ENCODE measurements around the gene CDK14. TPM values are rescaled to one million over a fixed set of nuclear protein-coding genes. Genes with fewer than 3 reads are reported as not detected.
A peak's percentile ranks its signal among the peaks of the same experiment; 100 is the strongest.

CDK14 gene
- total and polyA plus RNA-seq, 10 of the 15 experiments (the other 5 are each of a cell fraction or from before 2014, with no cell fraction given) = 6.5 to 61.3 (median 24.2) TPM

DNA sequence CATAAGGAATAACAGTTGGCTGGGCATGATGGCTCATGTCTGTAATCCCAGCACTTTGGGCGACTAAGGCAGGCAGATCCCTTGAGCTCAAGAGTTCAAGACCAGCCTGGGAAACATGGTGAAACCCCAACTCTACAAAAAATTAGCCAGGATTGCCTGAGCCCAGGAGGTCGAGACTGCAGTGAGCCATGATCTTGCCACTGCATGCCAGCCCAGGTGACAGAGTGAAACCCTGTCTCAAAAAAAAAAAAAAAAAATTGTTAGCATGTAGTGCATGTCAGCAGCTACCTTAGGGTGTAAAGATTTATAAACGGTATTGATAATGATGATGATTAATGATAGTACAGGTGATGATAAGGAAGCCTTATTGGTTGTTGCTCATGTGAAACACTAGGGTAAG is 336.9 kb downstream of the CDK14 start:
- ChIA-PET RAD21 (ENCODE audit: unreplicated experiment) (interaction anchor here (0.8 to 5.3 kb wide), 14 partner anchors 13 to 701 kb away, joined by 3 to 55 read pairs (median 4); no protein-coding TSS in a partner anchor), CTCF (interaction anchor here (0.8 to 6.3 kb wide), 20 partner anchors 11 to 478 kb away, joined by 3 to 71 read pairs (median 4); no protein-coding TSS in a partner anchor)

DNA sequence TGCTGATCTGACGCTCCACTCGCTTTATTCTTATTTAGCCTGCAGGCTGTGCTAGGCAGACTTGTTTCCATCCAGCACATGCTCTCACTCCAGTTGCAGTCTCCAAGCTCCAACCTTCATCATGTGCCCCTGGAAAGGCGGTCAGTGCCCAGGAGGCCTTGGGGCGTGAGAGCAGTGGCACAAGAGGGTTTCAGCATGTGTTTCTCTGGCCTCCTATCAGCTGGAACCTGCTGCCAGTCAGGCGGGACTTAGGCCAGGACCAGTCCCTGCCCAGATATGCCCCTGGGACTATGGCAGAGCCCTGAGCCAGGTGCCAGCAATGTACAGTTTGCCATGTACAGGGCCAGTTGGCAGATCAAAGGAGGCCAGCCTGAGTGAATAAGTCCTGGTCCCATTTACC is 337.9 kb downstream of the CDK14 start:
- BruUV-seq (replicated peaks) = no TSS peak
- in situ Hi-C loops (cut with MboI) = no loop called here
- H3K9me3 ChIP-seq (replicated peaks; ENCODE audit: control insufficient read depth, insufficient read depth, low read length) = no peaks in the 10 kb centered on the region; the same call in 1 of the 3 replicates

More for the DNA sequence above, 336.9 kb downstream of the CDK14 start:
- Histone ChIP-seq H3K9me3 (replicated peaks; ENCODE audit: control insufficient read depth, insufficient read depth, low read length) (no peaks in the 10 kb centered on the region; the same call in 1 of the 3 replicates), H4K20me1 (ENCODE audit: control insufficient read depth, insufficient read depth) (no peaks in the 10 kb centered on the region), H3K4me3 (no peak overlapping the region), H3K9ac (ENCODE audit: control insufficient read depth, insufficient read depth, low read length) (no peak overlapping the region), H3K36me3 (ENCODE audit: control insufficient read depth in 2 of 2, insufficient read depth in 2 of 2, low read length in 1 of 2) (no peaks in the 10 kb centered on the region; a peak in 1 of 4 replicates), H3K4me2 (ENCODE audit: control insufficient read depth, insufficient read depth) (peak overlapping the region; percentile 58), H3K27me3 (replicated peaks in 1 of 2; ENCODE audit: control insufficient read depth in 2 of 2, insufficient read depth in 2 of 2, low read length in 1 of 2) (no peaks in the 10 kb centered on the region), H3K4me1 (ENCODE audit: control insufficient read depth, insufficient read depth, low read length) (peaks cover 22% of the 10 kb centered on the region), H3K79me2 (ENCODE audit: control insufficient read depth, insufficient read depth, low read length) (no peaks in the 10 kb centered on the region), H3K27ac (ENCODE audit: control insufficient read depth, insufficient read depth) (peak overlapping the region; percentile 54), H2AFZ (ENCODE audit: control insufficient read depth, low read depth, low read length) (no peak overlapping the region)
- POLR2A ChIA-PET = interaction anchor here (0.7 to 1.0 kb wide), 3 partner anchors 118 to 1203 kb away, joined by 3 read pairs; no protein-coding TSS in a partner anchor
- WGBS (ENCODE audit: insufficient coverage, insufficient replicate concordance, low lambda C conversion rate, missing lambda C conversion rate) = 90% methylated on average over 3 of the region's 3 CpGs
- TF ChIP-seq SUPT20H (IDR thresholded peaks at IDR 0.05; ENCODE audit: borderline replicate concordance, control insufficient read depth, low read depth, low read length) = no peak
- TF ChIP-seq IRF4 (IDR thresholded peaks at IDR 0.05; ENCODE audit: low read depth, low read length) = no peak
- TF ChIP-seq RB1 (IDR thresholded peaks at IDR 0.05; ENCODE audit: borderline replicate concordance) = no peak
- SMC1A ChIA-PET (ENCODE audit: uncharacterized antibody, unreplicated experiment) = interaction anchor here (0.6 to 6.7 kb wide), 24 partner anchors 11 to 478 kb away, joined by 3 to 54 read pairs (median 5); no protein-coding TSS in a partner anchor
- ATAC-seq (no peak), FAIRE-seq (no peak), DNase-seq (ENCODE audit: low read depth, low spot score) (no peak)
- in situ Hi-C loops (cut with MboI) (no loop called here), intact Hi-C loops (cut with micrococcal nuclease; ENCODE audit: unreplicated experiment) (loop anchor here (2.0 to 5.0 kb wide), 3 partner anchors 76 to 224 kb away; no protein-coding TSS in a partner anchor)
- no TSS peak for BruUV-seq (replicated peaks)

More for the DNA sequence above, 337.9 kb downstream of the CDK14 start:
- intact Hi-C loops (cut with micrococcal nuclease; ENCODE audit: unreplicated experiment) = loop anchor here (2.0 to 5.0 kb wide), 3 partner anchors 77 to 225 kb away; no protein-coding TSS in a partner anchor
- H3K4me3 ChIP-seq = no peak overlapping the region
- DNase-seq (ENCODE audit: low read depth, low spot score) (no peak), FAIRE-seq (no peak), ATAC-seq (no peak)
- no peaks in the 10 kb centered on the region for H3K27me3 ChIP-seq (replicated peaks in 1 of 2; ENCODE audit: control insufficient read depth in 2 of 2, insufficient read depth in 2 of 2, low read length in 1 of 2)
- no peaks in the 10 kb centered on the region for H4K20me1 ChIP-seq (ENCODE audit: control insufficient read depth, insufficient read depth)
- H3K79me2 ChIP-seq (ENCODE audit: control insufficient read depth, insufficient read depth, low read length) = no peaks in the 10 kb centered on the region
- POLR2A ChIA-PET = interaction anchor here (1.0 kb wide), 1 partner anchor 117 kb away, joined by 3 read pairs; no protein-coding TSS in a partner anchor
- H3K27ac ChIP-seq (ENCODE audit: control insufficient read depth, insufficient read depth) = no peak overlapping the region
- no peak for TF ChIP-seq JUND (IDR thresholded peaks at IDR 0.05; ENCODE audit: low read depth, low read length)
- TF ChIP-seq MYC (IDR thresholded peaks at IDR 0.05; ENCODE audit: insufficient read depth, insufficient read length, insufficient replicate concordance, low read length, severe bottlenecking) = no peak
- no peak overlapping the region for H3K4me2 ChIP-seq (ENCODE audit: control insufficient read depth, insufficient read depth)
- CTCF ChIA-PET = interaction anchor here (6.3 kb wide), 1 partner anchor 99 kb away, joined by 63 read pairs; no protein-coding TSS in a partner anchor
- no peak overlapping the region for H2AFZ ChIP-seq (ENCODE audit: control insufficient read depth, low read depth, low read length)
- H3K9ac ChIP-seq (ENCODE audit: control insufficient read depth, insufficient read depth, low read length) = no peak overlapping the region
- SMC1A ChIA-PET (ENCODE audit: uncharacterized antibody, unreplicated experiment) = interaction anchor here (0.8 to 6.7 kb wide), 5 partner anchors 92 to 225 kb away, joined by 3 to 54 read pairs (median 6); no protein-coding TSS in a partner anchor
- no peaks in the 10 kb centered on the region; a peak in 1 of 4 replicates for H3K36me3 ChIP-seq (ENCODE audit: control insufficient read depth in 2 of 2, insufficient read depth in 2 of 2, low read length in 1 of 2)
- peaks cover 22% of the 10 kb centered on the region for H3K4me1 ChIP-seq (ENCODE audit: control insufficient read depth, insufficient read depth, low read length)
- 99% methylated on average over 5 of the region's 5 CpGs for WGBS (ENCODE audit: insufficient coverage, insufficient replicate concordance, low lambda C conversion rate, missing lambda C conversion rate)
- RAD21 ChIA-PET (ENCODE audit: unreplicated experiment) = interaction anchor here (4.8 to 5.3 kb wide), 2 partner anchors 99 to 224 kb away, joined by 52 to 55 read pairs; no protein-coding TSS in a partner anchor

All from GM12878 (cell line).